HepG2 (cell line): ENCODE measurements around the gene KCNAB1. TPM values are rescaled to one million over a fixed set of nuclear protein-coding genes. Genes with fewer than 3 reads are reported as not detected.

Source experiments
- ATF7 ChIP-seq, 2 experiments: fragments of 450-650 bp in 1 of 2; sonication (generic) in 1 of 2; formaldehyde crosslinking in 1 of 2; IDR thresholded peaks; 2 replicates each; pipeline versions ENCODE4 v1.4.0 to v1.6.1; 2016 to 2020; ENCODE audit warnings: antibody characterized with exemption in 1 of 2, mild to moderate bottlenecking in 1 of 2, missing genetic modification reagents in 1 of 2
- ETV5 ChIP-seq: IDR thresholded peaks from 2 replicates; pipeline ENCODE4 v1.6.1; 2018; ENCODE audit warnings: missing biosample characterization, missing genetic modification reagents, inconsistent platforms, borderline replicate concordance
- FOXK1 ChIP-seq: sonication (generic); formaldehyde crosslinking; IDR thresholded peaks from 2 replicates; pipeline ENCODE4 v1.4.0; 2020; ENCODE audit warnings: low read depth, missing genetic modification reagents, borderline replicate concordance
- HNF4G ChIP-seq, 2 experiments: sonication (generic) in 1 of 2; formaldehyde crosslinking in 1 of 2; IDR thresholded peaks; 2 replicates each; pipeline versions ENCODE4 v1.4.0 to v1.6.1; 2011 to 2020; ENCODE audit warnings: borderline replicate concordance in 2 of 2, low read depth in 2 of 2, mild to moderate bottlenecking in 2 of 2, low read length in 1 of 2, missing genetic modification reagents in 1 of 2, moderate library complexity in 1 of 2
- JUN ChIP-seq: sonication (generic); formaldehyde crosslinking; IDR thresholded peaks from 2 replicates; pipeline ENCODE4 v1.4.0; 2020; ENCODE audit warnings: mild to moderate bottlenecking, missing genetic modification reagents
- KDM5A ChIP-seq: fragments of 200-600 bp; sonication (generic); IDR thresholded peaks from 2 replicates; pipeline ENCODE4 v1.7.0; 2018; ENCODE audit warnings: antibody characterized with exemption, mild to moderate bottlenecking, low read length, borderline replicate concordance
- NR2F6 ChIP-seq, 2 experiments: IDR thresholded peaks; 2 replicates each; pipeline ENCODE4 v1.6.1; 2016; ENCODE audit warnings: antibody characterized with exemption in 1 of 2, mild to moderate bottlenecking in 1 of 2
- RFXAP ChIP-seq: sonication (generic); formaldehyde crosslinking; IDR thresholded peaks from 2 replicates; pipeline ENCODE4 v1.4.0; 2020; ENCODE audit warnings: missing genetic modification reagents, borderline replicate concordance
- SAP130 ChIP-seq: IDR thresholded peaks from 2 replicates; pipeline ENCODE4 v1.6.1; 2016; ENCODE audit warnings: low read depth
- TCF7 ChIP-seq: sonication (generic); IDR thresholded peaks from 2 replicates; pipeline ENCODE4 v1.6.1; 2016; ENCODE audit warnings: antibody characterized with exemption, low read depth
- TEAD2 ChIP-seq: sonication (generic); formaldehyde crosslinking; IDR thresholded peaks from 2 replicates; pipeline ENCODE4 v1.9.0; 2021; ENCODE audit warnings: missing genetic modification reagents
- TRIM24 ChIP-seq: sonication (generic); formaldehyde crosslinking; IDR thresholded peaks from 2 replicates; pipeline ENCODE4 v1.8.0; 2022; ENCODE audit warnings: mild to moderate bottlenecking, missing genetic modification reagents
- ZNF253 ChIP-seq: sonication (generic); formaldehyde crosslinking; IDR thresholded peaks from 2 replicates; pipeline ENCODE4 v1.8.0; 2022; ENCODE audit warnings: mild to moderate bottlenecking, missing genetic modification reagents, borderline replicate concordance
- ZNF33A ChIP-seq: sonication (generic); formaldehyde crosslinking; IDR thresholded peaks from 2 replicates; pipeline ENCODE4 v1.5.1; 2020; ENCODE audit warnings: missing genetic modification reagents, mild to moderate bottlenecking, moderate library complexity, borderline replicate concordance
- polyA plus RNA-seq, 8 experiments: library from polyadenylated mRNA; depleted of rRNA in 3 of 8; stranded (reverse) in 7 of 8; unstranded in 1 of 8; fragments of >200 nt; fragmentation: Illumina TruSeq in 4 of 8; extraction: Trizol in 4 of 8; gene quantifications; 2 replicates each; pipeline versions ENCODE4 v1.2.1 to v1.2.3, GENCODE V29; 2011 to 2016; ENCODE audit warnings: low read depth in 4 of 8, missing spikeins in 1 of 8, mixed read lengths in 1 of 8; ENCODE audit not compliant: insufficient read depth in 1 of 8
- total RNA-seq, 5 experiments: library from RNA; depleted of rRNA; stranded (reverse); fragments of >200 nt; fragmentation: Illumina TruSeq; extraction: Trizol; gene quantifications; 2 replicates each; pipeline ENCODE4 v1.2.3, GENCODE V29; 2016; ENCODE audit warnings: low read depth in 1 of 5
- TF ChIP-seq, protein P1 (sequence below): sonication (generic); formaldehyde crosslinking; IDR thresholded peaks from 2 replicates; pipeline ENCODE4 v1.4.0; 2020; ENCODE audit warnings: missing genetic modification reagents
- TF ChIP-seq, protein P2 (sequence below): IDR thresholded peaks from 2 replicates; pipeline ENCODE4 v1.4.0; 2020; ENCODE audit warnings: mild to moderate bottlenecking, missing genetic modification reagents
- TF ChIP-seq, protein P3 (sequence below): sonication (generic); formaldehyde crosslinking; IDR thresholded peaks from 2 replicates; pipeline ENCODE4 v1.8.0; 2022; ENCODE audit warnings: missing genetic modification reagents, mild to moderate bottlenecking, inconsistent platforms, borderline replicate concordance
- TF ChIP-seq, protein P4 (sequence below): sonication (generic); formaldehyde crosslinking; IDR thresholded peaks from 2 replicates; pipeline ENCODE4 v1.5.0; 2020; ENCODE audit warnings: mild to moderate bottlenecking, low read depth, missing genetic modification reagents, borderline replicate concordance
- TF ChIP-seq, protein P5 (sequence below): sonication (generic); formaldehyde crosslinking; IDR thresholded peaks from 2 replicates; pipeline ENCODE4 v1.8.0; 2022; ENCODE audit warnings: mild to moderate bottlenecking, missing genetic modification reagents, moderate library complexity
- TF ChIP-seq, protein P6 (sequence below): sonication (generic); formaldehyde crosslinking; IDR thresholded peaks from 2 replicates; pipeline ENCODE4 v1.5.0; 2020; ENCODE audit warnings: missing genetic modification reagents

KCNAB1 gene
- total and polyA plus RNA-seq, 2 of the 13 experiments (the other 11 are each of a cell fraction or from before 2014, with no cell fraction given), result not detected

DNA sequence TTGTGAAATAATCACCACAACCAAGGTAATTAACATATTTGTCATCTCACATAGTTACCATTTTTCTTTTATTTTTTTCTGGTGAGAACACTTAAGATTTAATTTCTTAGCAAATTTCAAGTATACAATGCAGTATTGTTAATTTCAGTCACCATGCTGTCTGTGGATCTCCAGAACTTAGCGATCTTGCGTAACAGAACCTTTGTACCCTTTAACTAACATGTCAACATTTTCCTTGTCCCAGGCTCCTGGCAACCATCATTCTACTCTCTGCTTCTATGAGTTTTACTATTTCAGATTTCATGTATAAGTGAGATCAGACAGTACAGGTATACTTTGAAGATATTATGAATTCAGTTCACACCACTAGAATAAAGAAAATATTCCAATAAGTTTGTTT lies 154.4 kb downstream of the KCNAB1 start (continued):
- TF ChIP-seq HNF4G (IDR thresholded peaks at IDR 0.05; ENCODE audit: borderline replicate concordance, low read depth, low read length) (peak; percentile 84), HNF4G (CRISPR knock-in tag; IDR thresholded peaks at IDR 0.05; ENCODE audit: borderline replicate concordance, low read depth) (peak; percentile 74; the same call in 1 of the 2 replicates), ETV5 (no peak), JUN (CRISPR knock-in tag) (no peak), FOXK1 (0 out of 2 replicates have a peak, but pooled peaks have one; percentile 19), TRIM24 (no peak), ZNF253 (CRISPR knock-in tag) (no peak), ATF7 (IDR thresholded peaks at IDR 0.05) (no peak), ATF7 (CRISPR knock-in tag; IDR thresholded peaks at IDR 0.05) (no peak), ZNF33A (CRISPR knock-in tag) (no peak), RFXAP (no peak), TEAD2 (no peak), KDM5A (no peak), SAP130 (CRISPR knock-in tag) (no peak), TCF7 (no peak), NR2F6 (IDR thresholded peaks at IDR 0.05) (no peak), NR2F6 (CRISPR knock-in tag; IDR thresholded peaks at IDR 0.05) (0 out of 2 replicates have a peak, but pooled peaks have one; percentile 11)
- TF ChIP-seq, protein P1, sequence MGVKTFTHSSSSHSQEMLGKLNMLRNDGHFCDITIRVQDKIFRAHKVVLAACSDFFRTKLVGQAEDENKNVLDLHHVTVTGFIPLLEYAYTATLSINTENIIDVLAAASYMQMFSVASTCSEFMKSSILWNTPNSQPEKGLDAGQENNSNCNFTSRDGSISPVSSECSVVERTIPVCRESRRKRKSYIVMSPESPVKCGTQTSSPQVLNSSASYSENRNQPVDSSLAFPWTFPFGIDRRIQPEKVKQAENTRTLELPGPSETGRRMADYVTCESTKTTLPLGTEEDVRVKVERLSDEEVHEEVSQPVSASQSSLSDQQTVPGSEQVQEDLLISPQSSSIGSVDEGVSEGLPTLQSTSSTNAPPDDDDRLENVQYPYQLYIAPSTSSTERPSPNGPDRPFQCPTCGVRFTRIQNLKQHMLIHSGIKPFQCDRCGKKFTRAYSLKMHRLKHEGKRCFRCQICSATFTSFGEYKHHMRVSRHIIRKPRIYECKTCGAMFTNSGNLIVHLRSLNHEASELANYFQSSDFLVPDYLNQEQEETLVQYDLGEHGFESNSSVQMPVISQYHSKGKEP (CRISPR knock-in tag), result no peak
- TF ChIP-seq, protein P2, sequence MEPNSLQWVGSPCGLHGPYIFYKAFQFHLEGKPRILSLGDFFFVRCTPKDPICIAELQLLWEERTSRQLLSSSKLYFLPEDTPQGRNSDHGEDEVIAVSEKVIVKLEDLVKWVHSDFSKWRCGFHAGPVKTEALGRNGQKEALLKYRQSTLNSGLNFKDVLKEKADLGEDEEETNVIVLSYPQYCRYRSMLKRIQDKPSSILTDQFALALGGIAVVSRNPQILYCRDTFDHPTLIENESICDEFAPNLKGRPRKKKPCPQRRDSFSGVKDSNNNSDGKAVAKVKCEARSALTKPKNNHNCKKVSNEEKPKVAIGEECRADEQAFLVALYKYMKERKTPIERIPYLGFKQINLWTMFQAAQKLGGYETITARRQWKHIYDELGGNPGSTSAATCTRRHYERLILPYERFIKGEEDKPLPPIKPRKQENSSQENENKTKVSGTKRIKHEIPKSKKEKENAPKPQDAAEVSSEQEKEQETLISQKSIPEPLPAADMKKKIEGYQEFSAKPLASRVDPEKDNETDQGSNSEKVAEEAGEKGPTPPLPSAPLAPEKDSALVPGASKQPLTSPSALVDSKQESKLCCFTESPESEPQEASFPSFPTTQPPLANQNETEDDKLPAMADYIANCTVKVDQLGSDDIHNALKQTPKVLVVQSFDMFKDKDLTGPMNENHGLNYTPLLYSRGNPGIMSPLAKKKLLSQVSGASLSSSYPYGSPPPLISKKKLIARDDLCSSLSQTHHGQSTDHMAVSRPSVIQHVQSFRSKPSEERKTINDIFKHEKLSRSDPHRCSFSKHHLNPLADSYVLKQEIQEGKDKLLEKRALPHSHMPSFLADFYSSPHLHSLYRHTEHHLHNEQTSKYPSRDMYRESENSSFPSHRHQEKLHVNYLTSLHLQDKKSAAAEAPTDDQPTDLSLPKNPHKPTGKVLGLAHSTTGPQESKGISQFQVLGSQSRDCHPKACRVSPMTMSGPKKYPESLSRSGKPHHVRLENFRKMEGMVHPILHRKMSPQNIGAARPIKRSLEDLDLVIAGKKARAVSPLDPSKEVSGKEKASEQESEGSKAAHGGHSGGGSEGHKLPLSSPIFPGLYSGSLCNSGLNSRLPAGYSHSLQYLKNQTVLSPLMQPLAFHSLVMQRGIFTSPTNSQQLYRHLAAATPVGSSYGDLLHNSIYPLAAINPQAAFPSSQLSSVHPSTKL (CRISPR knock-in tag), result peak; percentile 85
- TF ChIP-seq, protein P3, sequence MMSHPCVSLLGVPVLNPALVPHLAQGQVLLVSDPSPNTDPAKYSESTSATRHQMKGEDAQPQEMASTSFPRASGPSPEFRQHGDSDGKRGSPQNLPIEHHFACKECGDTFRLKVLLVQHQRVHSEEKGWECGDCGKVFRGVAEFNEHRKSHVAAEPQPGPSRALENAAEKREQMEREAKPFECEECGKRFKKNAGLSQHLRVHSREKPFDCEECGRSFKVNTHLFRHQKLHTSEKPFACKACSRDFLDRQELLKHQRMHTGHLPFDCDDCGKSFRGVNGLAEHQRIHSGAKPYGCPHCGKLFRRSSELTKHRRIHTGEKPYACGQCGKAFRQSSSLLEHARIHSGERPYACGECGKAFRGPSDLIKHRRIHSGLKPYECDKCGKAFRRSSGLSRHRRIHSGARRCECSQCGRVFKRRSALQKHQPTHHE (CRISPR knock-in tag), result no peak
- TF ChIP-seq, protein P4, sequence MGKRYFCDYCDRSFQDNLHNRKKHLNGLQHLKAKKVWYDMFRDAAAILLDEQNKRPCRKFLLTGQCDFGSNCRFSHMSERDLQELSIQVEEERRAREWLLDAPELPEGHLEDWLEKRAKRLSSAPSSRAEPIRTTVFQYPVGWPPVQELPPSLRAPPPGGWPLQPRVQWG (CRISPR knock-in tag), result no peak
- TF ChIP-seq, protein P5, sequence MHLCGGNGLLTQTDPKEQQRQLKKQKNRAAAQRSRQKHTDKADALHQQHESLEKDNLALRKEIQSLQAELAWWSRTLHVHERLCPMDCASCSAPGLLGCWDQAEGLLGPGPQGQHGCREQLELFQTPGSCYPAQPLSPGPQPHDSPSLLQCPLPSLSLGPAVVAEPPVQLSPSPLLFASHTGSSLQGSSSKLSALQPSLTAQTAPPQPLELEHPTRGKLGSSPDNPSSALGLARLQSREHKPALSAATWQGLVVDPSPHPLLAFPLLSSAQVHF (CRISPR knock-in tag), result no peak
- TF ChIP-seq, protein P6, sequence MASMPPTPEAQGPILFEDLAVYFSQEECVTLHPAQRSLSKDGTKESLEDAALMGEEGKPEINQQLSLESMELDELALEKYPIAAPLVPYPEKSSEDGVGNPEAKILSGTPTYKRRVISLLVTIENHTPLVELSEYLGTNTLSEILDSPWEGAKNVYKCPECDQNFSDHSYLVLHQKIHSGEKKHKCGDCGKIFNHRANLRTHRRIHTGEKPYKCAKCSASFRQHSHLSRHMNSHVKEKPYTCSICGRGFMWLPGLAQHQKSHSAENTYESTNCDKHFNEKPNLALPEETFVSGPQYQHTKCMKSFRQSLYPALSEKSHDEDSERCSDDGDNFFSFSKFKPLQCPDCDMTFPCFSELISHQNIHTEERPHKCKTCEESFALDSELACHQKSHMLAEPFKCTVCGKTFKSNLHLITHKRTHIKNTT (CRISPR knock-in tag), result no peak
